ENCODE results near the gene LIF. TPM values are rescaled to one million over a fixed set of nuclear protein-coding genes. Genes with fewer than 3 reads are reported as not detected.

The LIF gene
- total RNA-seq, 2 donors from 2014 or later = 0.31 to 0.77 TPM

DNA sequence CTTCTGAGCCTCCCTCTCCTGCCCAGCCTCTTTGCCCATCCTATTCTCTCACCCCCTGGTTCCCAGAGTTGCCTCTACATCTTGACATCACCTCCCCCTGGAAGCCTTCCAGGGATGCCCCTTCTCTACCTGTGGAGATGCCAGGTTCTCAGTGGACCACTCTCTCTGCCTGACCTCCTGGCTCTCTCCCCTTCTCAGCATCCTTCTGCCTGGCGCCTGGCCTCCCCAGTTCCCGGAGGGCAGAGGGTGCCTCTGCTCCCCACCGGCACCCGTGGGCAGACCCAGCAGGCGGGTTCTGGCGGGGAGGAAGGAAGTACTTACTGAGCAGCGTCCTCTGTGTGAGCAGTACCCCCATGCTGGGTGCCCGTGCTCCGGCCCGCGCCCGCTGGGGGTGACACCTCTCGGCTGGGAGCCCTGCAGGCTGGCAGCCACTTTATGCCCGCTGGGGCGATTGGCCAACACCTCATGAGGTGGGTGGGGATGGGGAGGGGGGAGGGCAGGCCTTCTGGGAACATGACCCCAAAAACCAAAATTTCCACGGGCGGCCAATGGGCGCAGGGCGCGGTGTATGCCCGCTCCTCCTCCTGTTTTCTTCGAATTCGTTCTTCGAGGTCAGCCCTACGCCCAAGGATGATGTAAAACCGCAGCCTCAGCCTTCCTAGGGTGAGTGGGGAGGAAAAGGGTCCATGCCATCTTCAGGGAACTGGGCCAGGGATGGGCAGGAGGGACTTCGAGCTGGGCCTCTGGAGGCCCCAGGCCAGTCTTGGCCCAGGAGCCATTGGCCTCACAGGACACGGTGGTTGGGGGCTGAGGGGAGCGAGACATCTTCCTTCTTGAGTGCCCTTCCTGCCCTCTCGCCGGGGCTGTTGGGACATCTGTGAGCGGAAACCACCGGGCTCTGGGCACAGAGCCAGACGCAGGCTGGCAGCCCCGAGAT lies 20.2 kb upstream of the LIF start, which contains the start of gene OSM:
Gene OSM (minus strand): TSS at position 407 of the 937 bp plus-strand sequence. CDS start 52 bp downstream, at position 355.
- no peaks in the 10 kb centered on the region for H3K36me3 Mint-ChIP-seq (ENCODE audit: low read depth)
- H3K27me3 ChIP-seq (ENCODE audit: control insufficient read depth, insufficient read depth, low read length, poor library complexity, severe bottlenecking) = no peaks in the 10 kb centered on the region
- H3K36me3 ChIP-seq (ENCODE audit: control insufficient read depth, insufficient read depth, low read length) = no peaks in the 10 kb centered on the region
- peaks cover 9% of the 10 kb centered on the region for H3K27me3 Mint-ChIP-seq (ENCODE audit: insufficient read depth)
- no peak for DNase-seq
- TF ChIP-seq, protein P1, sequence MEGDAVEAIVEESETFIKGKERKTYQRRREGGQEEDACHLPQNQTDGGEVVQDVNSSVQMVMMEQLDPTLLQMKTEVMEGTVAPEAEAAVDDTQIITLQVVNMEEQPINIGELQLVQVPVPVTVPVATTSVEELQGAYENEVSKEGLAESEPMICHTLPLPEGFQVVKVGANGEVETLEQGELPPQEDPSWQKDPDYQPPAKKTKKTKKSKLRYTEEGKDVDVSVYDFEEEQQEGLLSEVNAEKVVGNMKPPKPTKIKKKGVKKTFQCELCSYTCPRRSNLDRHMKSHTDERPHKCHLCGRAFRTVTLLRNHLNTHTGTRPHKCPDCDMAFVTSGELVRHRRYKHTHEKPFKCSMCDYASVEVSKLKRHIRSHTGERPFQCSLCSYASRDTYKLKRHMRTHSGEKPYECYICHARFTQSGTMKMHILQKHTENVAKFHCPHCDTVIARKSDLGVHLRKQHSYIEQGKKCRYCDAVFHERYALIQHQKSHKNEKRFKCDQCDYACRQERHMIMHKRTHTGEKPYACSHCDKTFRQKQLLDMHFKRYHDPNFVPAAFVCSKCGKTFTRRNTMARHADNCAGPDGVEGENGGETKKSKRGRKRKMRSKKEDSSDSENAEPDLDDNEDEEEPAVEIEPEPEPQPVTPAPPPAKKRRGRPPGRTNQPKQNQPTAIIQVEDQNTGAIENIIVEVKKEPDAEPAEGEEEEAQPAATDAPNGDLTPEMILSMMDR (conservative IDR thresholded peaks at IDR 0.05) = no peak
- H3K27ac Mint-ChIP-seq = no peak within 1 kb of the TSS
- WGBS, 2 experiments (ENCODE audit: insufficient coverage in 1 of 2, insufficient read length in 1 of 2) = 95 to 96% methylated on average over 23 to 35 of the region's 35 CpGs
- H3K9me3 ChIP-seq (ENCODE audit: control insufficient read depth, low read length) = no peaks in the 10 kb centered on the region
- H3K4me1 Mint-ChIP-seq = peaks cover 2% of the 10 kb centered on the region
- no peaks in the 10 kb centered on the region for H3K9me3 Mint-ChIP-seq
- H3K4me3 ChIP-seq (ENCODE audit: low read length) = no peak within 1 kb of the TSS
- no peak within 1 kb of the TSS for H3K4me3 Mint-ChIP-seq
- H3K9ac ChIP-seq (ENCODE audit: extremely low read depth, low read length, poor library complexity, severe bottlenecking) = no peak within 1 kb of the TSS
- no peaks in the 10 kb centered on the region for H3K4me1 ChIP-seq (ENCODE audit: control insufficient read depth, insufficient read depth, low read length)
- H3K27ac ChIP-seq (ENCODE audit: low read depth, low read length) = no peak within 1 kb of the TSS

DNA sequence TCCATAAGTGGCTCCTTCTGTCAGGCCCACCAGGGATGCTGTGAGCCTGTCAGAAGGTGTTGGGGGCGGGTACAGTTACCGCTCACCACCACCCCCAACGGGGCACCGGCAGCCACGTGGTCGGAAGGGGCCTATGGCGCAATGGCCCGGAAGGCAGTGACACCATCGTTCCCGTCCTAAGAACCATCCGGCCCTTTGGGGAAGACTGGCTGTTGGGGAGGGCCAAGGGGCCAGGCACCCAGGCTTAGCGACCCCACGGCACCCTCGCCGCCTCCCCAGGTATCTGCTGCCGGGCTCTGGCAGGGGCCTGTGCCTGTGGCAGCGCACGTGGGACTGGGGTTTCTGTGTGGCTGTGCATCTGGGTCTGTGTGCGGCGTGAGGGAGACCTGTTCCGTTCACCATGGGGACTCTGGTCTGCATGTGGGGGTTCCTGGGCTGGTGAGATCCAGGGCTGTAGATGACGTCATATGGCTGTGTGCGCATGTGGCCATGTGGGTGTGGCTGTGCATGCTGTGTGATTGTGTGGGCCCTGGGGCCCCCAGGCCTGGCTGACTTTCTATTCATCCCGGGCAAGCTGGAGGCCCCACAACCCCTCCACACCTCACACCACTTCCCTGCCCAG lies 19.4 kb upstream of the LIF start:
- no peaks in the 10 kb centered on the region for H3K4me1 ChIP-seq (ENCODE audit: control insufficient read depth, insufficient read depth, low read length)
- H3K27ac Mint-ChIP-seq = no peak overlapping the region
- DNase-seq = peak; percentile 67
- H3K27me3 ChIP-seq (ENCODE audit: control insufficient read depth, insufficient read depth, low read length, poor library complexity, severe bottlenecking) = no peaks in the 10 kb centered on the region
- peaks cover 2% of the 10 kb centered on the region for H3K4me1 Mint-ChIP-seq
- peaks cover 9% of the 10 kb centered on the region for H3K27me3 Mint-ChIP-seq (ENCODE audit: insufficient read depth)
- no peak overlapping the region for H3K4me3 ChIP-seq (ENCODE audit: low read length)
- no peaks in the 10 kb centered on the region for H3K36me3 ChIP-seq (ENCODE audit: control insufficient read depth, insufficient read depth, low read length)
- no peaks in the 10 kb centered on the region for H3K9me3 ChIP-seq (ENCODE audit: control insufficient read depth, low read length)
- TF ChIP-seq, protein P1 (conservative IDR thresholded peaks at IDR 0.05) = no peak
- 89% methylated on average over 8 to 24 of the region's 24 CpGs for WGBS, 2 experiments (ENCODE audit: insufficient coverage in 1 of 2, insufficient read length in 1 of 2)
- no peak overlapping the region for H3K4me3 Mint-ChIP-seq
- no peak overlapping the region for H3K27ac ChIP-seq (ENCODE audit: low read depth, low read length)
- H3K9me3 Mint-ChIP-seq = no peaks in the 10 kb centered on the region
- no peaks in the 10 kb centered on the region for H3K36me3 Mint-ChIP-seq (ENCODE audit: low read depth)
- H3K9ac ChIP-seq (ENCODE audit: extremely low read depth, low read length, poor library complexity, severe bottlenecking) = no peak overlapping the region

DNA sequence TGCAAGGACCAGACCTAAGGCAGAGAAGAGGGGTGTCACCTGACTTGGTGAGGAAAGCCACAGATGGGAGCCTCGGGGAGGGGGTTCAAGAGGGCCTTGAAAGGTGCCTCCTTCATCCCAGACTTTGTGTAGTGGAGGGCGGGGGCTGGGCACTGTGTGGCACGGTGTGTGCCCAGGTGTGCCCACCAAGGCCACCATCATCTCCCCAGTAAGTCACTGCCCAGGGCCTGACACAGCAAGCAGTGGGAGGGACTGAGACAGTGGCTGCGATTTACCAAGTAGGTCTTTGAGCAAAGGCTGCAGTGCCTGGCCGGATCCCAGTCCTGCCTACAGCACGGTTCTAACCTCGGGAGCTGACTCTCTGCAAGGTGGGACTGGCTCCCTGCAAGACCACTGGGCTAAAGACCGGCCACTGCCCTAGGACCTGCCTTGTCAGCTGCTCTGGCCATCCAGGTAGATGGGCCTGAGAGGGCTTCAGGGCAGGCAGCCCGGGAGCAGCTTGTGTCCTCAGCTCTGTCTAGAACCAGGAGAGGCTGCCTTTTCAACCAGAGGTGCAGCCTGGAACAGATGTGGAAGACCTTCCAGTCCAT lies 18.7 kb upstream of the LIF start:
- Histone ChIP-seq H3K4me3 (ENCODE audit: low read length) (no peak overlapping the region), H3K27me3 (ENCODE audit: control insufficient read depth, insufficient read depth, low read length, poor library complexity, severe bottlenecking) (no peaks in the 10 kb centered on the region), H3K27ac (ENCODE audit: low read depth, low read length) (no peak overlapping the region), H3K9me3 (ENCODE audit: control insufficient read depth, low read length) (no peaks in the 10 kb centered on the region), H3K36me3 (ENCODE audit: control insufficient read depth, insufficient read depth, low read length) (no peaks in the 10 kb centered on the region), H3K4me1 (ENCODE audit: control insufficient read depth, insufficient read depth, low read length) (no peaks in the 10 kb centered on the region), H3K9ac (ENCODE audit: extremely low read depth, low read length, poor library complexity, severe bottlenecking) (no peak overlapping the region)
- no peak for DNase-seq
- Mint-ChIP-seq H3K27me3 (ENCODE audit: insufficient read depth) (peaks cover 9% of the 10 kb centered on the region), H3K27ac (no peak overlapping the region), H3K36me3 (ENCODE audit: low read depth) (no peaks in the 10 kb centered on the region), H3K9me3 (no peaks in the 10 kb centered on the region), H3K4me1 (peaks cover 2% of the 10 kb centered on the region), H3K4me3 (no peak overlapping the region)
- WGBS, 2 experiments (ENCODE audit: insufficient coverage in 1 of 2, insufficient read length in 1 of 2) = 91 to 93% methylated on average over 2 to 9 of the region's 9 CpGs
- TF ChIP-seq, protein P1 (conservative IDR thresholded peaks at IDR 0.05) = no peak

Data from endodermal cell (in vitro differentiated cells).